NK-92 (cell line): ENCODE measurements around the gene RAD51AP2.
"Not testable (repeated sequence)": the region's sequence is repeated elsewhere in the genome, so short reads cannot be mapped to it uniquely, and the experiment has no call there.

ENCODE experiments used
- DNase-seq: peaks from one replicate; lab custom pipeline; 2025; ENCODE audit not compliant: unreplicated experiment; lab: John Stamatoyannopoulos, UW

RAD51AP2 gene

GRCh38 chr2:17518212-17519154, at the start of gene RAD51AP2:
Gene RAD51AP2, minus strand, starts transcription at chr2:17518440. Its CDS starts 25 bp downstream, at chr2:17518415.
- DNase-seq: no peak

GRCh38 chr2:17565726-17566125, 47.5 kb upstream of the RAD51AP2 start:
- DNase-seq: not testable (repeated sequence)

GRCh38 chr2:17558878-17559277, 40.6 kb upstream of the RAD51AP2 start:
- DNase-seq: no peak

GRCh38 chr2:17558053-17558452, 39.8 kb upstream of the RAD51AP2 start:
- no peak for DNase-seq

- no peak for DNase-seq
Observed at GRCh38 chr2:17557596-17557995, 39.4 kb upstream of the RAD51AP2 start.

GRCh38 chr2:17555150-17555549, 36.9 kb upstream of the RAD51AP2 start:
- DNase-seq: no peak

- no peak for DNase-seq
Observed at GRCh38 chr2:17550907-17551306, 32.7 kb upstream of the RAD51AP2 start.

- DNase-seq: no peak
Observed at GRCh38 chr2:17547737-17548136, 29.5 kb upstream of the RAD51AP2 start.

GRCh38 chr2:17547237-17547636, 29.0 kb upstream of the RAD51AP2 start:
- DNase-seq: no peak

GRCh38 chr2:17545680-17546613, 27.7 kb upstream of the RAD51AP2 start:
- no peak for DNase-seq

- DNase-seq: no peak
Observed at GRCh38 chr2:17544256-17544655, 26.0 kb upstream of the RAD51AP2 start.

GRCh38 chr2:17543848-17544247, 25.6 kb upstream of the RAD51AP2 start:
- no peak for DNase-seq

- DNase-seq: no peak
Observed at GRCh38 chr2:17543131-17543660, 25.0 kb upstream of the RAD51AP2 start.

GRCh38 chr2:17542471-17542870, 24.2 kb upstream of the RAD51AP2 start:
- DNase-seq: no peak

GRCh38 chr2:17541531-17541950, 23.3 kb upstream of the RAD51AP2 start:
- no peak for DNase-seq

GRCh38 chr2:17540813-17541530, 22.7 kb upstream of the RAD51AP2 start:
- DNase-seq: no peak

- DNase-seq: no peak
Observed at GRCh38 chr2:17540093-17540812, 22.0 kb upstream of the RAD51AP2 start, which contains the start of gene VSNL1. Gene VSNL1, plus strand, starts transcription at chr2:17540696. Its CDS starts 51,379 bp downstream, at chr2:17592075.

- no peak for DNase-seq
Observed at GRCh38 chr2:17539611-17540092, 21.4 kb upstream of the RAD51AP2 start.

GRCh38 chr2:17538844-17539554, 20.8 kb upstream of the RAD51AP2 start:
- no peak for DNase-seq
